ENCODE measurements around the gene KMT2C.

KMT2C gene

GRCh38 chr7:152173372-152174070 lies 262.3 kb downstream of the KMT2C start:
- Histone ChIP-seq H3K36me3 (peaks cover 54% of the 10 kb centered on the region), H3K27me3 (no peaks in the 10 kb centered on the region), H3K9me3 (no peaks in the 10 kb centered on the region), H3K4me3 (ENCODE audit: low read depth, low read length) (no peak overlapping the region), H3K4me1 (no peaks in the 10 kb centered on the region)
- TF ChIP-seq, protein P1, sequence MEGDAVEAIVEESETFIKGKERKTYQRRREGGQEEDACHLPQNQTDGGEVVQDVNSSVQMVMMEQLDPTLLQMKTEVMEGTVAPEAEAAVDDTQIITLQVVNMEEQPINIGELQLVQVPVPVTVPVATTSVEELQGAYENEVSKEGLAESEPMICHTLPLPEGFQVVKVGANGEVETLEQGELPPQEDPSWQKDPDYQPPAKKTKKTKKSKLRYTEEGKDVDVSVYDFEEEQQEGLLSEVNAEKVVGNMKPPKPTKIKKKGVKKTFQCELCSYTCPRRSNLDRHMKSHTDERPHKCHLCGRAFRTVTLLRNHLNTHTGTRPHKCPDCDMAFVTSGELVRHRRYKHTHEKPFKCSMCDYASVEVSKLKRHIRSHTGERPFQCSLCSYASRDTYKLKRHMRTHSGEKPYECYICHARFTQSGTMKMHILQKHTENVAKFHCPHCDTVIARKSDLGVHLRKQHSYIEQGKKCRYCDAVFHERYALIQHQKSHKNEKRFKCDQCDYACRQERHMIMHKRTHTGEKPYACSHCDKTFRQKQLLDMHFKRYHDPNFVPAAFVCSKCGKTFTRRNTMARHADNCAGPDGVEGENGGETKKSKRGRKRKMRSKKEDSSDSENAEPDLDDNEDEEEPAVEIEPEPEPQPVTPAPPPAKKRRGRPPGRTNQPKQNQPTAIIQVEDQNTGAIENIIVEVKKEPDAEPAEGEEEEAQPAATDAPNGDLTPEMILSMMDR (IDR thresholded peaks at IDR 0.05; ENCODE audit: low read depth, low read length) = no peak
- DNase-seq = no peak

GRCh38 chr7:152162287-152162686 lies 273.5 kb downstream of the KMT2C start:
- H3K4me3 ChIP-seq (ENCODE audit: low read depth, low read length) = no peak overlapping the region
- H3K27me3 ChIP-seq = no peaks in the 10 kb centered on the region
- H3K36me3 ChIP-seq = peaks cover 84% of the 10 kb centered on the region
- H3K4me1 ChIP-seq = peaks cover 6% of the 10 kb centered on the region
- H3K9me3 ChIP-seq = no peaks in the 10 kb centered on the region
- TF ChIP-seq, protein P1 (IDR thresholded peaks at IDR 0.05; ENCODE audit: low read depth, low read length) = no peak
- DNase-seq = no peak

GRCh38 chr7:152161171-152161570 lies 274.6 kb downstream of the KMT2C start:
- no peaks in the 10 kb centered on the region for H3K27me3 ChIP-seq
- H3K4me3 ChIP-seq (ENCODE audit: low read depth, low read length) = no peak overlapping the region
- DNase-seq = no peak
- TF ChIP-seq, protein P1 (IDR thresholded peaks at IDR 0.05; ENCODE audit: low read depth, low read length) = no peak
- H3K4me1 ChIP-seq = peaks cover 6% of the 10 kb centered on the region
- peaks cover 76% of the 10 kb centered on the region for H3K36me3 ChIP-seq
- no peaks in the 10 kb centered on the region for H3K9me3 ChIP-seq

- Histone ChIP-seq H3K27me3 (no peaks in the 10 kb centered on the region), H3K36me3 (peaks cover 81% of the 10 kb centered on the region), H3K4me1 (peaks cover 10% of the 10 kb centered on the region), H3K4me3 (ENCODE audit: low read depth, low read length) (no peak overlapping the region), H3K9me3 (no peaks in the 10 kb centered on the region)
- no peak for DNase-seq
- TF ChIP-seq, protein P1 (IDR thresholded peaks at IDR 0.05; ENCODE audit: low read depth, low read length) = no peak
Measured at GRCh38 chr7:152158801-152159587, 276.8 kb downstream of the KMT2C start.

DNA sequence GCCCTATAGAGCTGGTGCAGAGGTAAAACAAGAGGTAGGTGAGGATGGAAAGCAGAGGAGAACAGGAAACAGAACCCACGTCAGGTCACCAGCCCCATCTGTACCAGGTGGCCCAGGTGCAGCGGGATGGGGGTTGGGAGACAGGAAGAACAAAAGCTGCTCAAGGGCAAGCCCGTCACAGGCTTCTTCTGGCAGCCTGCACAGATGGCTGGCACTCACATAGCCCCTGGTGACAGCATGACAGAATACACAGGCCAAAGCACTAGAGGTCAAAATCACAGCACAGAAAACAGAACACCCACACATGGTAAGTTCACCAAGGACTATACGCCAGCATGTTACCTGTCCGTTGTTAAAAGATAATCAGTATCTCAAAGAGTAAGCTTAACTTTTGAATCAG lies 283.5 kb downstream of the KMT2C start:
- H3K36me3 ChIP-seq = peaks cover 74% of the 10 kb centered on the region
- DNase-seq = no peak

More for the DNA sequence above, 283.5 kb downstream of the KMT2C start:
- Histone ChIP-seq H3K4me1 (peaks cover 4% of the 10 kb centered on the region; the same call in 1 of the 2 replicates), H3K27me3 (no peaks in the 10 kb centered on the region), H3K9me3 (no peaks in the 10 kb centered on the region), H3K4me3 (ENCODE audit: low read depth, low read length) (no peak overlapping the region)
- TF ChIP-seq, protein P1 (IDR thresholded peaks at IDR 0.05; ENCODE audit: low read depth, low read length) = no peak
